ENCODE data around the gene CAMK2B.

CAMK2B gene

GRCh38 chr7:44329081-44329480, 3.7 kb upstream of the CAMK2B start:
- no peak for DNase-seq

- DNase-seq = no peak
These were observed 2.6 kb upstream of the CAMK2B start for GRCh38 chr7:44327981-44328380.

GRCh38 chr7:44326261-44327125, 1.1 kb upstream of the CAMK2B start:
- no peak for DNase-seq

- DNase-seq = no peak
These were observed 432 bp upstream of the CAMK2B start for GRCh38 chr7:44325811-44326241.

GRCh38 chr7:44324481-44325200, 753 bp downstream of the CAMK2B start:
- no peak for DNase-seq

GRCh38 chr7:44324204-44324480, 1.3 kb downstream of the CAMK2B start:
- DNase-seq = no peak

GRCh38 chr7:44323381-44324203, 1.8 kb downstream of the CAMK2B start:
- DNase-seq = no peak

GRCh38 chr7:44322631-44323363, 2.6 kb downstream of the CAMK2B start:
- DNase-seq = no peak

- DNase-seq = no peak
These were observed 3.6 kb downstream of the CAMK2B start for GRCh38 chr7:44321796-44322195.

GRCh38 chr7:44320794-44321371, 4.5 kb downstream of the CAMK2B start:
- no peak for DNase-seq

GRCh38 chr7:44320141-44320540, 5.3 kb downstream of the CAMK2B start:
- no peak for DNase-seq

- DNase-seq = no peak
These were observed 7.1 kb downstream of the CAMK2B start for GRCh38 chr7:44318332-44318731.

- no peak for DNase-seq
These were observed 10.0 kb downstream of the CAMK2B start for GRCh38 chr7:44315301-44315903.

- no peak for DNase-seq
These were observed 11.8 kb downstream of the CAMK2B start for GRCh38 chr7:44313621-44314031.

GRCh38 chr7:44313016-44313415, 12.4 kb downstream of the CAMK2B start:
- no peak for DNase-seq

GRCh38 chr7:44311561-44312495, 13.6 kb downstream of the CAMK2B start:
- DNase-seq = no peak

- no peak for DNase-seq
These were observed 15.1 kb downstream of the CAMK2B start for GRCh38 chr7:44310221-44310848.

- DNase-seq = peak; percentile 49
These were observed 15.9 kb downstream of the CAMK2B start for GRCh38 chr7:44309271-44310091.

GRCh38 chr7:44308596-44309270, 16.7 kb downstream of the CAMK2B start:
- DNase-seq = no peak
